ENCODE measurements around the gene UBE2G1.

The UBE2G1 gene

GRCh38 chr17:4366327-4367063 lies at the start of gene UBE2G1:
Gene UBE2G1 (minus strand): TSS chr17:4366675. CDS start chr17:4366316, 359 bp downstream.
- Histone ChIP-seq H3K4me1 (ENCODE audit: control insufficient read depth, insufficient read depth, low read length) (peaks cover 12% of the 10 kb centered on the region), H3K36me3 (ENCODE audit: control insufficient read depth, insufficient read depth, low read length) (no peaks in the 10 kb centered on the region), H3K9ac (ENCODE audit: low read length) (peak within 1 kb of the TSS; percentile 90), H3K27me3 (ENCODE audit: control insufficient read depth, insufficient read depth, low read length) (no peaks in the 10 kb centered on the region), H3K4me3 (ENCODE audit: low read length) (peak within 1 kb of the TSS; percentile 71), H3K9me3 (ENCODE audit: control insufficient read depth, low read length) (no peaks in the 10 kb centered on the region)

- H3K4me1 ChIP-seq (ENCODE audit: control insufficient read depth, insufficient read depth, low read length): no peaks in the 10 kb centered on the region
- no peaks in the 10 kb centered on the region for H3K9me3 ChIP-seq (ENCODE audit: control insufficient read depth, low read length)
- H3K9ac ChIP-seq (ENCODE audit: low read length): no peak overlapping the region
- H3K27me3 ChIP-seq (ENCODE audit: control insufficient read depth, insufficient read depth, low read length): no peaks in the 10 kb centered on the region
- H3K4me3 ChIP-seq (ENCODE audit: low read length): no peak overlapping the region
- no peaks in the 10 kb centered on the region for H3K36me3 ChIP-seq (ENCODE audit: control insufficient read depth, insufficient read depth, low read length)
Observed at GRCh38 chr17:4412933-4413831, 46.7 kb upstream of the UBE2G1 start.

DNA sequence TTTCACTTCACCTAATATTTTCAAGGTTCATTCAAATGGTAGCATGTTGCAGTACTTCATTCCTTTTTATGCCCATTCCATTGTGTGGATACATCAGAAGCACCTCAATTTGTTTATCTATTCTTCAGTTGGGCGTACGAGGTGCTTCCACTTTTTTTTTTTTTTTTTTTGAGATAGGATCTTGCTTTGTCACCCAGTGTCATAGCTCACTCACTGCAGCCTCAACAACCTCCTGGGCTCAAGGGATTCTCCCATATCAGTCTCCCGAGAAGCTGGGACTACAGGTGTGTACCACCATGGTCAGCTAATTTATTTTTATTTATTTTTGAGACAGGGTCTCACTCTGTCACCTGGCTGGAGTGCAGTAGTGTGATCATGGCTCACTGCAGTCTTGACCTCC lies 44.7 kb upstream of the UBE2G1 start:
- H3K4me3 ChIP-seq (ENCODE audit: low read length): no peak overlapping the region
- H3K4me1 ChIP-seq (ENCODE audit: control insufficient read depth, insufficient read depth, low read length): no peaks in the 10 kb centered on the region
- H3K36me3 ChIP-seq (ENCODE audit: control insufficient read depth, insufficient read depth, low read length): no peaks in the 10 kb centered on the region
- H3K9ac ChIP-seq (ENCODE audit: low read length): no peak overlapping the region
- H3K27me3 ChIP-seq (ENCODE audit: control insufficient read depth, insufficient read depth, low read length): no peaks in the 10 kb centered on the region
- no peaks in the 10 kb centered on the region for H3K9me3 ChIP-seq (ENCODE audit: control insufficient read depth, low read length)

GRCh38 chr17:4409659-4410058 lies 43.2 kb upstream of the UBE2G1 start:
- H3K4me3 ChIP-seq (ENCODE audit: low read length): no peak overlapping the region
- H3K4me1 ChIP-seq (ENCODE audit: control insufficient read depth, insufficient read depth, low read length): no peaks in the 10 kb centered on the region
- no peaks in the 10 kb centered on the region for H3K36me3 ChIP-seq (ENCODE audit: control insufficient read depth, insufficient read depth, low read length)
- H3K9ac ChIP-seq (ENCODE audit: low read length): no peak overlapping the region
- no peaks in the 10 kb centered on the region for H3K27me3 ChIP-seq (ENCODE audit: control insufficient read depth, insufficient read depth, low read length)
- no peaks in the 10 kb centered on the region for H3K9me3 ChIP-seq (ENCODE audit: control insufficient read depth, low read length)

- H3K9me3 ChIP-seq (ENCODE audit: control insufficient read depth, low read length): no peaks in the 10 kb centered on the region
- no peaks in the 10 kb centered on the region for H3K36me3 ChIP-seq (ENCODE audit: control insufficient read depth, insufficient read depth, low read length)
- no peaks in the 10 kb centered on the region for H3K27me3 ChIP-seq (ENCODE audit: control insufficient read depth, insufficient read depth, low read length)
- no peak overlapping the region for H3K4me3 ChIP-seq (ENCODE audit: low read length)
- H3K4me1 ChIP-seq (ENCODE audit: control insufficient read depth, insufficient read depth, low read length): no peaks in the 10 kb centered on the region
- H3K9ac ChIP-seq (ENCODE audit: low read length): no peak overlapping the region
Observed at GRCh38 chr17:4407851-4408250, 41.4 kb upstream of the UBE2G1 start.

DNA sequence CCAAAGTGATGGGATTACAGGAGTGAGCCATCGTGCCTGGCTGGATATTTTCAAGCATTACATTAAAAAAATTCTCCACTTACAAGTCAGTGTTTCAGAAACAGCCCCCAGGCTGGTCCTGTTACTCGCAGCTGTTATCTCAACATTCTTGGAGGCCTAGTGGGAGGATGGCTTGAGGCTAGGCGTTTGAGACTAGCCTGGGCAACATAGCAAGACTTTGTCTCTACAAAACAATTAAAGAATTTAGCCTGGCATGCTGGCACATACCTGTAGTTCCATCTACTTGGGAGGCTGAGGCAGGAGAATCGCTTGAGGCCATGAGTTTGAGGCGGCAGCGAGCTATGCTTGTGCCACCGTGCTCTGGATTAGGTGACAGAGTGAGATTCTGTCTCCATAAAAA lies 40.7 kb upstream of the UBE2G1 start:
- H3K9me3 ChIP-seq (ENCODE audit: control insufficient read depth, low read length): no peaks in the 10 kb centered on the region
- no peaks in the 10 kb centered on the region for H3K36me3 ChIP-seq (ENCODE audit: control insufficient read depth, insufficient read depth, low read length)
- H3K4me1 ChIP-seq (ENCODE audit: control insufficient read depth, insufficient read depth, low read length): no peaks in the 10 kb centered on the region
- H3K4me3 ChIP-seq (ENCODE audit: low read length): no peak overlapping the region
- no peaks in the 10 kb centered on the region for H3K27me3 ChIP-seq (ENCODE audit: control insufficient read depth, insufficient read depth, low read length)
- H3K9ac ChIP-seq (ENCODE audit: low read length): no peak overlapping the region

DNA sequence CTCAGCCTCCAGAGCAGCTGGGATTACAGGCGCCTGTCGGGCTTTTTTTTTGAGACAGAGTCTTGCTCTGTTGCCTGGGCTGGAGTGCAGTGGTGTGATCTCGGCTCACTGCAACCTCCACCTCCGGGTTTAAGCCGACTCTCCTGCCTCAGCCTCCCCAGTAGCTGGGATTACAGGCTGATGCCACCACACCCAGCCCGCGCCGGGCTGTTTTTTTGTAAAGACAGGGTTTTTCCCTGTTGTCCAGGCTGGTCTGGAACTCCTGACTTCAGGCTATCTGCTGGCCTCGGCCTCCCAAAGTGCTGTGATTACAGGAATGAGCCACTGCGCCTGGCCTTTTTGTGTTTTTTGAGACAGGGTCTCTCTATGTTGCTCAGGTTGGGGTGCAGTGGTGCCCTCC lies 39.9 kb upstream of the UBE2G1 start:
- Histone ChIP-seq H3K9ac (ENCODE audit: low read length) (no peak overlapping the region), H3K4me3 (ENCODE audit: low read length) (no peak overlapping the region), H3K4me1 (ENCODE audit: control insufficient read depth, insufficient read depth, low read length) (no peaks in the 10 kb centered on the region), H3K9me3 (ENCODE audit: control insufficient read depth, low read length) (no peaks in the 10 kb centered on the region), H3K36me3 (ENCODE audit: control insufficient read depth, insufficient read depth, low read length) (no peaks in the 10 kb centered on the region), H3K27me3 (ENCODE audit: control insufficient read depth, insufficient read depth, low read length) (no peaks in the 10 kb centered on the region)

- Histone ChIP-seq H3K9me3 (ENCODE audit: control insufficient read depth, low read length) (no peaks in the 10 kb centered on the region), H3K9ac (ENCODE audit: low read length) (no peak overlapping the region), H3K36me3 (ENCODE audit: control insufficient read depth, insufficient read depth, low read length) (no peaks in the 10 kb centered on the region), H3K4me3 (ENCODE audit: low read length) (no peak overlapping the region), H3K4me1 (ENCODE audit: control insufficient read depth, insufficient read depth, low read length) (no peaks in the 10 kb centered on the region), H3K27me3 (ENCODE audit: control insufficient read depth, insufficient read depth, low read length) (no peaks in the 10 kb centered on the region)
Observed at GRCh38 chr17:4405699-4406098, 39.2 kb upstream of the UBE2G1 start.

DNA sequence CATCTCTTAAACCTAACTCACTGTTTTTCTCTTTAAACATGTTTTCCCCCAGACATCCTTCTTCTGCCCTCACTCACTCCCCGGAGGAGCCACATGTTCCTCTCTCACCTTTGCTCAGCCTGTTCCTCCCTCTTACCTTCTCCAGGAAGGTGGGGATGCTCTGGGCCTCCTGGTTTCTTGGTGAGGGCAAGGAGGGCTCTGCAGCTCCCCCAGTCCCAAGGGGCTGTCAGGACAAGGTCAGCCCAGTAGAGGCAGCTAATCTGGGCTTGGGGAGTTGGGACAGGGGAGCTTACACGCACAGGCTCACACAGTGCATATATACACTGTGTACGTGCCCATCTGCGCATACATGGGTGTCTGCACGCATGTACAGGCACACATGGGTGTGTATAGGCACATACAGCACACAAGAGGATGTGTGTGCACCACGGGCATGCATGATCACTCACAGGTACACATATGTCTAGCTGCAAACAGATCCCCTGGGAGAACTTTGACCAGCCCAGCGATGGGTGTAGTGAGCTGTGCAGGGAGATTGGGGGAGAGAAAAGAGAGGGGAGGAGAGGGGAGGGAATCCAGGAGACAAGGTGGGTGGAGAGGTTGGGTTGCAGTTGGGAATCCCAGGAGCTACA lies 38.7 kb upstream of the UBE2G1 start:
- H3K9ac ChIP-seq (ENCODE audit: low read length): no peak overlapping the region
- no peaks in the 10 kb centered on the region for H3K4me1 ChIP-seq (ENCODE audit: control insufficient read depth, insufficient read depth, low read length)
- no peaks in the 10 kb centered on the region for H3K27me3 ChIP-seq (ENCODE audit: control insufficient read depth, insufficient read depth, low read length)
- H3K4me3 ChIP-seq (ENCODE audit: low read length): no peak overlapping the region
- no peaks in the 10 kb centered on the region for H3K36me3 ChIP-seq (ENCODE audit: control insufficient read depth, insufficient read depth, low read length)
- H3K9me3 ChIP-seq (ENCODE audit: control insufficient read depth, low read length): no peaks in the 10 kb centered on the region

DNA sequence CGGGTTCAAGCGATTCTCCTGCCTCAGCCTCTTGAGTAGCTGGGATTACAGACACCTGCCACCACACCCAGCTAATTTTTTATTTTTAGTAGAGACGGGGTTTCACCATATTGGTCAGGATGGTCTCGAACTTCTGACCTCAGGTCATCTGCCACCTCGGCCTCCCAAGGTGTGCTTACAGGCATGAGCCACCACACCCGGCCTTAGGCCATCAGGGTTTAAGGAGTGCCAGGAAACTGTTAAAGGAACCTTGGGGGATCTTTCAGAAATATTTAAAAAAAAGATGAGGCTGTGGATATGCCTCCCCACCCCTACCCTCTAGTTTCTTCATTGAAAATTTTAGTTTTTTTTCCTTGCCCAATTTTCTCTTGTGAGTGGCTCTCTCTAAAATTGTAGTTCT lies 31.4 kb upstream of the UBE2G1 start:
- H3K27me3 ChIP-seq (ENCODE audit: control insufficient read depth, insufficient read depth, low read length): no peaks in the 10 kb centered on the region
- no peaks in the 10 kb centered on the region for H3K9me3 ChIP-seq (ENCODE audit: control insufficient read depth, low read length)
- H3K4me3 ChIP-seq (ENCODE audit: low read length): no peak overlapping the region
- peaks cover 8% of the 10 kb centered on the region for H3K4me1 ChIP-seq (ENCODE audit: control insufficient read depth, insufficient read depth, low read length)
- H3K9ac ChIP-seq (ENCODE audit: low read length): no peak overlapping the region
- no peaks in the 10 kb centered on the region for H3K36me3 ChIP-seq (ENCODE audit: control insufficient read depth, insufficient read depth, low read length)

GRCh38 chr17:4395111-4395478 lies 28.6 kb upstream of the UBE2G1 start:
- Histone ChIP-seq H3K4me3 (ENCODE audit: low read length) (no peak overlapping the region), H3K9ac (ENCODE audit: low read length) (no peak overlapping the region), H3K27me3 (ENCODE audit: control insufficient read depth, insufficient read depth, low read length) (no peaks in the 10 kb centered on the region), H3K4me1 (ENCODE audit: control insufficient read depth, insufficient read depth, low read length) (peaks cover 8% of the 10 kb centered on the region), H3K9me3 (ENCODE audit: control insufficient read depth, low read length) (no peaks in the 10 kb centered on the region), H3K36me3 (ENCODE audit: control insufficient read depth, insufficient read depth, low read length) (no peaks in the 10 kb centered on the region)
